Dendritic cell treated with granulocyte-macrophage colony-stimulating factor and Interleukin-4, amounts not matched to agents 40 ng/mL and 50 ng/mL, for 4 days (primary cell): ENCODE results near the gene HAGH.

Experiments used
- H3K27ac Mint-ChIP-seq: one replicate; pipeline ENCODE4 v1.8.0; 2022; ENCODE audit warnings: mild to moderate bottlenecking, mixed read lengths
- H3K27me3 Mint-ChIP-seq: one replicate; pipeline ENCODE4 v1.8.0; 2022; ENCODE audit warnings: mild to moderate bottlenecking, mixed read lengths
- H3K36me3 Mint-ChIP-seq: one replicate; pipeline ENCODE4 v1.8.0; 2022; ENCODE audit warnings: low read depth, mixed read lengths
- H3K4me1 Mint-ChIP-seq: one replicate; pipeline ENCODE4 v1.8.0; 2022; ENCODE audit warnings: low read depth, mixed read lengths
- H3K4me3 Mint-ChIP-seq: one replicate; pipeline ENCODE4 v1.8.0; 2022; ENCODE audit warnings: mild to moderate bottlenecking, moderate library complexity, mixed read lengths
- H3K9me3 Mint-ChIP-seq: one replicate; pipeline ENCODE4 v1.8.0; 2022; ENCODE audit warnings: mixed read lengths
- intact Hi-C: fragments of 100-400 bp; cut with micrococcal nuclease; formaldehyde crosslinking; loops from one replicate; pipeline ENCODE4 v1.15.0; 2022

Gene HAGH

GRCh38 chr16:1773703-1774447, 52.8 kb downstream of the HAGH start:
- peak overlapping the region; percentile 85 for H3K27ac Mint-ChIP-seq
- H3K4me3 Mint-ChIP-seq: peak overlapping the region; percentile 90
- H3K36me3 Mint-ChIP-seq: peaks cover 81% of the 10 kb centered on the region
- H3K4me1 Mint-ChIP-seq: peaks cover 50% of the 10 kb centered on the region
- no peaks in the 10 kb centered on the region for H3K9me3 Mint-ChIP-seq
- intact Hi-C loops: loop anchor here (1.0 to 5.0 kb wide), 3 partner anchors 8 to 153 kb away; partner anchors contain the start of genes MAPK8IP3, NUBP2 and SPSB3
- no peaks in the 10 kb centered on the region for H3K27me3 Mint-ChIP-seq

- Mint-ChIP-seq H3K9me3 (no peaks in the 10 kb centered on the region), H3K27me3 (no peaks in the 10 kb centered on the region), H3K27ac (peak within 1 kb of the TSS; percentile 85), H3K36me3 (peaks cover 81% of the 10 kb centered on the region), H3K4me3 (peak within 1 kb of the TSS; percentile 90), H3K4me1 (peaks cover 51% of the 10 kb centered on the region)
- intact Hi-C loops: loop anchor here (1.0 to 5.0 kb wide), 3 partner anchors 9 to 154 kb away; partner anchors contain the start of genes MAPK8IP3, NUBP2 and SPSB3
Measured at GRCh38 chr16:1772908-1773702, 53.5 kb downstream of the HAGH start, which contains the start of gene MRPS34. Gene MRPS34, minus strand, starts transcription at chr16:1773134. Its CDS starts 15 bp downstream, at chr16:1773119.

- no peaks in the 10 kb centered on the region for H3K27me3 Mint-ChIP-seq
- H3K27ac Mint-ChIP-seq: peak within 1 kb of the TSS; percentile 85
- H3K9me3 Mint-ChIP-seq: no peaks in the 10 kb centered on the region
- H3K4me1 Mint-ChIP-seq: peaks cover 51% of the 10 kb centered on the region
- H3K4me3 Mint-ChIP-seq: peak within 1 kb of the TSS; percentile 90
- intact Hi-C loops: loop anchor here (5.0 kb wide), 2 partner anchors 65 to 155 kb away; partner anchors contain the start of gene MAPK8IP3
- peaks cover 81% of the 10 kb centered on the region for H3K36me3 Mint-ChIP-seq
Measured at GRCh38 chr16:1772362-1772907, 54.2 kb downstream of the HAGH start, which contains the start of gene EME2. Gene EME2, plus strand, starts transcription at chr16:1772810. Its CDS starts 418 bp downstream, at chr16:1773228.

GRCh38 chr16:1771864-1772361, 54.7 kb downstream of the HAGH start:
- intact Hi-C loops: loop anchor here (5.0 kb wide), 2 partner anchors 65 to 155 kb away; partner anchors contain the start of gene MAPK8IP3
- Mint-ChIP-seq H3K27ac (peak overlapping the region; percentile 85), H3K4me3 (peak overlapping the region; percentile 90), H3K27me3 (no peaks in the 10 kb centered on the region), H3K36me3 (peaks cover 81% of the 10 kb centered on the region), H3K9me3 (no peaks in the 10 kb centered on the region), H3K4me1 (peaks cover 49% of the 10 kb centered on the region)

GRCh38 chr16:1771188-1771863, 55.3 kb downstream of the HAGH start, which contains the start of gene NME3:
Gene NME3, minus strand, starts transcription at chr16:1771543. Its CDS starts 9 bp downstream, at chr16:1771534.
- Mint-ChIP-seq H3K4me1 (peaks cover 46% of the 10 kb centered on the region), H3K4me3 (peak within 1 kb of the TSS; percentile 90), H3K9me3 (no peaks in the 10 kb centered on the region), H3K27me3 (no peaks in the 10 kb centered on the region), H3K36me3 (peaks cover 81% of the 10 kb centered on the region), H3K27ac (peak within 1 kb of the TSS; percentile 85)
- intact Hi-C loops: loop anchor here (5.0 kb wide), 2 partner anchors 64 to 156 kb away; partner anchors contain the start of gene MAPK8IP3

GRCh38 chr16:1770328-1771187, 56.1 kb downstream of the HAGH start:
- Mint-ChIP-seq H3K36me3 (peaks cover 81% of the 10 kb centered on the region), H3K27me3 (no peaks in the 10 kb centered on the region), H3K4me3 (peak overlapping the region; percentile 90), H3K27ac (peak overlapping the region; percentile 63), H3K4me1 (peaks cover 46% of the 10 kb centered on the region), H3K9me3 (no peaks in the 10 kb centered on the region)
- intact Hi-C loops: loop anchor here (5.0 kb wide), 2 partner anchors 63 to 157 kb away; partner anchors contain the start of gene MAPK8IP3

- no peaks in the 10 kb centered on the region for H3K27me3 Mint-ChIP-seq
- peaks cover 39% of the 10 kb centered on the region for H3K4me1 Mint-ChIP-seq
Measured at GRCh38 chr16:1769402-1770300, 57.0 kb downstream of the HAGH start.

GRCh38 chr16:1768767-1769401, 57.7 kb downstream of the HAGH start:
- Mint-ChIP-seq H3K27ac (no peak overlapping the region), H3K9me3 (no peaks in the 10 kb centered on the region), H3K4me3 (no peak overlapping the region), H3K4me1 (peaks cover 32% of the 10 kb centered on the region), H3K27me3 (no peaks in the 10 kb centered on the region), H3K36me3 (peaks cover 87% of the 10 kb centered on the region)
- intact Hi-C loops: no loop called here

More at GRCh38 chr16:1769402-1770300, 57.0 kb downstream of the HAGH start:
- H3K9me3 Mint-ChIP-seq: no peaks in the 10 kb centered on the region
- H3K27ac Mint-ChIP-seq: peak overlapping the region; percentile 63
- peaks cover 81% of the 10 kb centered on the region for H3K36me3 Mint-ChIP-seq
- intact Hi-C loops: loop anchor here (5.0 kb wide), 2 partner anchors 62 to 158 kb away; partner anchors contain the start of gene MAPK8IP3
- peak overlapping the region; percentile 90 for H3K4me3 Mint-ChIP-seq

GRCh38 chr16:1768061-1768766, 58.4 kb downstream of the HAGH start:
- Mint-ChIP-seq H3K27ac (no peak overlapping the region), H3K9me3 (no peaks in the 10 kb centered on the region), H3K27me3 (no peaks in the 10 kb centered on the region), H3K36me3 (peaks cover 91% of the 10 kb centered on the region), H3K4me3 (no peak overlapping the region), H3K4me1 (peaks cover 29% of the 10 kb centered on the region)
- intact Hi-C loops: no loop called here

- no peak overlapping the region for H3K27ac Mint-ChIP-seq
- H3K4me1 Mint-ChIP-seq: peaks cover 28% of the 10 kb centered on the region
- H3K4me3 Mint-ChIP-seq: no peak overlapping the region
- H3K9me3 Mint-ChIP-seq: no peaks in the 10 kb centered on the region
- no peaks in the 10 kb centered on the region for H3K27me3 Mint-ChIP-seq
- intact Hi-C loops: no loop called here
- H3K36me3 Mint-ChIP-seq: peaks cover 91% of the 10 kb centered on the region
Measured at GRCh38 chr16:1767116-1767994, 59.3 kb downstream of the HAGH start.
